Subcutaneous preadipocyte (primary cell): Measurements from ENCODE around the gene KRTAP9-6. TPM values are rescaled to one million over a fixed set of nuclear protein-coding genes. Genes with fewer than 3 reads are reported as not detected.

ENCODE experiments used
- small RNA-seq: library from RNA; depleted of rRNA; stranded (forward); fragments of <200 nt; gene quantifications from one replicate; pipeline ENCODE3, GENCODE V24; 2012
- total RNA-seq: library from RNA; depleted of rRNA; stranded (reverse); fragments of >200 nt; gene quantifications from 2 replicates; pipeline ENCODE4 v1.2.3, GENCODE V29; 2012

Gene KRTAP9-6, protein sequence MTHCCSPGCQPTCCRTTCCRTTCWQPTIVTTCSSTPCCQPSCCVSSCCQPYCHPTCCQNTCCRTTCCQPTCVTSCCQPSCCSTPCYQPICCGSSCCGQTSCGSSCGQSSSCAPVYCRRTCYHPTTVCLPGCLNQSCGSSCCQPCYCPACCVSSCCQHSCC
- total RNA-seq, result not detected in 2 replicates

DNA sequence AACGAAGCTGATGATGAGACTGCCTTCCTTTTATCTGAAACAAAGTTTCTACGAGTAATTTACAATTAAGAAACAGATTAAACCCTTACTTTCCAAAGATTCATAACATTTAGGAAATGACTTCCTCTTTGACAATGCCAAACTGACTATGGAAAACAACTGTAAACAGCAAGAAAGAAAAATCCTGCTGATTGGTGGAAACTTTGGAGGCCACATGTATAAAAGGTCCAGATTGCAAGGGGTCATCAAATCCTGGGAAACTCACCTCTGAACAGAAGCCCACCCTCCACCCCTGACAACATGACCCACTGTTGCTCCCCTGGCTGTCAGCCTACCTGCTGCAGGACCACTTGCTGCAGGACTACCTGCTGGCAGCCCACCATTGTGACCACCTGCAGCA is at the start of gene KRTAP9-6:
TSS of gene KRTAP9-6 (plus strand) at position 301 of the 400 bp plus-strand sequence. CDS start at position 301, 0 bp downstream.

DNA sequence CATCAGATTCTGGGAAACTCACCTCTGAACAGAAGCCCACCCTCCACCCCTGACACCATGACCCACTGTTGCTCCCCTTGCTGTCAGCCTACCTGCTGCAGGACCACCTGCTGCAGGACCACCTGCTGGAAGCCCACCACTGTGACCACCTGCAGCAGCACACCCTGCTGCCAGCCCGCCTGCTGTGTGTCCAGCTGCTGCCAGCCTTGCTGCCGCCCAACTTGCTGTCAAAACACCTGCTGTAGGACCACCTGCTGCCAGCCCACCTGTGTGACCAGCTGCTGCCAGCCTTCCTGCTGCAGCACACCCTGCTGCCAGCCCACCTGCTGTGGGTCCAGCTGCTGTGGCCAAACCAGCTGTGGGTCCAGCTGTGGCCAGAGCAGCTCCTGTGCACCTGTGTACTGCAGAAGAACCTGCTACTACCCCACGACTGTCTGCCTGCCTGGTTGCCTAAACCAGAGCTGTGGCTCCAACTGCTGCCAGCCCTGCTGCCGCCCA is 38.5 kb upstream of the KRTAP9-6 start, which contains the start of gene KRTAP9-2:
TSS of gene KRTAP9-2 (plus strand) at position 51 of the 498 bp plus-strand sequence. CDS start at position 58, 7 bp downstream.

DNA sequence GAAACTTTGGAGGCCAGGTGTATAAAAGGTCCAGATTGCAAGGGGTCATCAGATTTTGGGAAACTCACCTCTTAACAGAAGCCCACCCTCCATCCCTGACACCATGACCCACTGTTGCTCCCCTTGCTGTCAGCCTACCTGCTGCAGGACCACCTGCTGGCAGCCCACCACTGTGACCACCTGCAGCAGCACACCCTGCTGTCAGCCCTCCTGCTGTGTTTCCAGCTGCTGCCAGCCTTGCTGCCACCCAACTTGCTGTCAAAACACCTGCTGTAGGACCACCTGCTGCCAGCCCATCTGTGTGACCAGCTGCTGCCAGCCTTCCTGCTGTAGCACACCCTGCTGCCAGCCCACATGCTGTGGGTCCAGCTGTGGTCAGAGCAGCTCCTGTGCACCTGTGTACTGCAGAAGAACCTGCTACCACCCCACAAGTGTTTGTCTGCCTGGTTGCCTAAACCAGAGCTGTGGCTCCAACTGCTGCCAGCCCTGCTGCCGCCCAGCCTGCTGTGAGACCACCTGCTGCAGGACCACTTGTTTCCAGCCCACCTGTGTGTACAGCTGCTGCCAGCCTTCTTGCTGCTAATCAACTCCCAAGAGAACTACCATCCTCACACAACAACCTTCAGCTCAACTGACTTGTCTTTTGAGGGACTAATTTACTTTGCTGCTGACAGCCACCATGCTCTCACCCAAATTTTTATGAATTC is 32.6 kb upstream of the KRTAP9-6 start, which contains the start of gene KRTAP9-3:
TSS of gene KRTAP9-3 (plus strand) at position 51 of the 707 bp plus-strand sequence. CDS start at position 104, 53 bp downstream.

DNA sequence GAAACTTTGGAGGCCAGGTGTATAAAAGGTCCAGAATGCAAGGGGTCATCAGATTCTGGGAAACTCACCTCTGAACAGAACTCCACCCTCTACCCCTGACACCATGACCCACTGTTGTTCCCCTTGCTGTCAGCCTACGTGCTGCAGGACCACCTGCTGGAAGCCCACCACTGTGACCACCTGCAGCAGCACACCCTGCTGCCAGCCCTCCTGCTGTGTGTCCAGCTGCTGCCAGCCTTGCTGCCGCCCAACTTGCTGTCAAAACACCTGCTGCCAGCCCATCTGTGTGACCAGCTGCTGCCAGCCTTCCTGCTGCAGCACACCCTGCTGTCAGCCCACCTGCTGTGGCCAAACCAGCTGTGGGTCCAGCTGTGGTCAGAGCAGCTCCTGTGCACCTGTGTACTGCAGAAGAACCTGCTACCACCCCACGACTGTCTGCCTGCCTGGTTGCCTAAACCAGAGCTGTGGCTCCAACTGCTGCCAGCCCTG is 27.2 kb upstream of the KRTAP9-6 start, which contains the start of gene KRTAP9-8:
TSS of gene KRTAP9-8 (plus strand) at position 51 of the 489 bp plus-strand sequence. CDS start at position 104, 53 bp downstream.

DNA sequence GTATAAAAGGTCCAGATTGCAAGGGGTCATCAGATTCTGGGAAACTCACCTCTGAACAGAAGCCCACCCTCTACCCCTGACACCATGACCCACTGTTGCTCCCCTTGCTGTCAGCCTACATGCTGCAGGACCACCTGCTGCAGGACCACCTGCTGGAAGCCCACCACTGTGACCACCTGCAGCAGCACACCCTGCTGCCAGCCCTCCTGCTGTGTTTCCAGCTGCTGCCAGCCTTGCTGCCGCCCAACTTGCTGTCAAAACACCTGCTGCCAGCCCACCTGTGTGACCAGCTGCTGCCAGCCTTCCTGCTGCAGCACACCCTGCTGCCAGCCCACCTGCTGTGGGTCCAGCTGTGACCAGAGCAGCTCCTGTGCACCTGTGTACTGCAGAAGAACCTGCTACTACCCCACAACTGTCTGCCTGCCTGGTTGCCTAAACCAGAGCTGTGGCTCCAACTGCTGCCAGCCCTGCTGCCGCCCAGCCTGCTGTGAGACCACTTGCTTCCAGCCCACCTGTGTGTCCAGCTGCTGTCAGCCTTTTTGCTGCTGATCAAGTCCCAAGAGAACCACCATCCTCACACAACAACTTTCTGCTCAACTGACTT is 15.4 kb upstream of the KRTAP9-6 start, which contains the start of gene KRTAP9-4:
TSS of gene KRTAP9-4 (plus strand) at position 51 of the 604 bp plus-strand sequence. CDS start at position 85, 34 bp downstream.

GRCh38 chr17:41255381-41256290 is 9.5 kb upstream of the KRTAP9-6 start, which contains the start of gene KRTAP9-9:
TSS of gene KRTAP9-9 (plus strand) at chr17:41255384.

DNA sequence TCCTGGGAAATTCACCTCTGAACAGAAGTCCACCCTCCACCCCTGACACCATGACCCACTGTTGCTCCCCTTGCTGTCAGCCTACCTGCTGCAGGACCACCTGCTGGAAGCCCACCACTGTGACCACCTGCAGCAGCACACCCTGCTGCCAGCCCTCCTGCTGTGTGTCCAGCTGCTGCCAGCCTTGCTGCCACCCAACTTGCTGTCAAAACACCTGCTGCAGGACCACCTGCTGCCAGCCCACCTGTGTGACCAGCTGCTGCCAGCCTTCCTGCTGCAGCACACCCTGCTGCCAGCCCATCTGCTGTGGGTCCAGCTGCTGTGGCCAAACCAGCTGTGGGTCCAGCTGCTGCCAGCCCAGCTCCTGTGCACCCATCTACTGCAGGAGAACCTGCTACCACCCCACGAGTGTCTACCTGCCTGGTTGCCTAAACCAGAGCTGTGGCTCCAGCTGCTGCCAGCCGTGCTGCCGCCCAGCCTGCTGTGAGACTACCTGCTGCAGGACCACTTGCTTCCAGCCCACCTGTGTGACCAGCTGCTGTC is 10.5 kb downstream of the KRTAP9-6 start, which contains the start of gene KRTAP9-7:
TSS of gene KRTAP9-7 (plus strand) at position 51 of the 543 bp plus-strand sequence. CDS start at position 51, 0 bp downstream.

DNA sequence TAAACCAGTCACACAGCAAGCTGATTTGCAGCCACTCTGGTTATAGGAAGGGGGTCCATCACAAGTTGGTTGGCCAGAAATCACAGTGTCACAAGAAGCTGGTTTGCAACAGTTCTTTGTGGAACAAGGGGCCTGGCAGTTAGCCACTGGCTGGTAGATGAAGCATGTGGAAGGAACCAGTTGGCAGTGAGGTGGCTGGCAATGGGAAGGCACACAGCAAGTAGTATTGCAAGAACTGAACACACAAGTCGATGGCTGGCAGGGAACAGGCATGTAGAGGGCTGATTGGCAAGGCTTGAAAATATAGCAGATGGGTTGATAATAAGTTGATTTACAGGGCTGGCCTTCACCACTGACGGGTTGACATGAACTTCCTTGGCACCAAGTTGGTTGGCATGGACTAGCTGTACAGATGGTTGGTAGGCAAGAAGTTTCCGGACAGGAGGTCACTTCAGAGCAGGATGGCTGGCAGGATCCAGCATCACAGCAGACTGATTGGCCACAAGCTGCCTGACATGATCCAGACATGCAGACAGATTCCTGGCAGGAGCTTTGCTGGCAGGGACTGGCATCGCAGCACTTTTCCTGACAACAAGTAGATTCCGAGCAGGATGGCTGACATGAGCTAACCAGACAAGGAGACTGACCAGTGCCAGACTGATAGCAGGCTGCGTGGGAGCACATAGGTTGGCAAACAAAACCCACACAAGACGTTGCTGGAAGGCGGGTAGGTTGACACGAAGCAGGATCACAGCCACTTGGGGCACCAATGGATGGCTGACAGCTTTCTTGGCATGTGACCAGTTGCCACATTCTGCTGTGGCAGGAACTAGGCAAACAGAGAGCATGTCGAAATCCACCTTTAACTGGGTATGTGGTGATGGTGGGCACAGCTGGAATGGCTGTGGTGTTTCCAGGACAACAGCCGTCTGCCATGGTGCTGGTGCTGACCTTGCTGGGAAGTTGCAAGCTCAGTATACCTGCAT is 37.0 kb downstream of the KRTAP9-6 start, which contains the start of gene KRTAP29-1:
TSS of gene KRTAP29-1 (minus strand) at position 936 of the 986 bp plus-strand sequence. CDS start at position 936, 0 bp downstream.

DNA sequence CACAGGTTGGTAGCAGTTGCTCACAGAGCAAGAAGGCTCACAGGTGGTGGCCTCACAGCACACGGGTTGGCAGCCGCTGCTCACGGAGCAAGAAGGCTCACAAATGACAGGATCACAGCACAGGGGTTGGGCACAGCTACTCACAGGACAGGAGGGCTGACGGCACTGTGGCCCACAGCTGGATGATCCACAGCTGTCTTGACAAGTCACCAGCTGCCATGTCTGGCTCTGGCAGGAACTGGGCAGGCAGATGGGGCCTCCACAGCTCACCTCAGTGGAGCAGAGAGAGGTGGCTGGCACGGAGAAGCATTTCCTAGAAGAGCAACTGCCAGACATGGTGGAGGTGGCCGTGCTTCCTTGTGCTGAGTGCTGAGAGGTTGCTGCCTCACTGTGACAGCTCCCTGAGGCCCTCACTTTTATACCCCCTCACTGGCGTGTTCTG is 43.8 kb downstream of the KRTAP9-6 start, which contains the start of gene KRTAP16-1:
TSS of gene KRTAP16-1 (minus strand) at position 392 of the 442 bp plus-strand sequence. CDS start at position 336, 56 bp downstream.

DNA sequence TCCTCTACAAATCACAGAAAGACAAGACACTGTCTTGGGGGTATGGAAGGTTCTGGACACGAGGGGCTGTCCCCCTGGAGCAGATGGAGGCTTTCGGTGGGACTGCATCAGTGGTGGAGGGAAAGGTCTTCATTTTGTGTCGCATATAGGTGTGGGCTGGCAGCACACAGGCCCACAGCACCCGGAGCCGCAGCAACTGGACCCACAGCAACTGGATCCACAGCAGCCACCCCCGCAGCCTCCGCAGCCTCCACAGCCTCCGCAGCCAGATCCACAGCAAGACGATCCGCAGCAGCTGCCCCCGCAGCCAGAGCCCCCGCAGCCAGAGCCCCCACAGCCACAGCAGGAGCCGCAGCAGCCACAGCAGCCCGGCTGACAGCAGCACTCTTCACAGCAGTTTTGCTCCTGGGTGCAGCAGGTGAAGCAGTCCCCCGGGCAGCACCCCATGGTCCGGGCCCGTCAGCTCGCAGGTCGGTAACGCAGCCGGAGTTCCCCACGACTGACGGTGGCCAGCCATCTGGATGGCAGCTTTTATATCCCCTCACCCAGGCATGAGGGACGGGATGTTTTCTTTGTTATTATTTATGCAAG is 50.1 kb downstream of the KRTAP9-6 start, which contains the start of gene KRTAP17-1:
TSS of gene KRTAP17-1 (minus strand) at position 507 of the 591 bp plus-strand sequence. CDS start at position 447, 60 bp downstream.

Small RNAs within 50 kb of the gene (small RNA-seq; reads per million reads assigned to genes)
- not detected for gene KRTAP9-10P

Other genes starting within 250 kb of the KRTAP9-6 start
- 1.1 and 1.6 TPM in 2 replicates for gene KRTAP1-5, start 238.2 kb upstream of the KRTAP9-6 start, total RNA-seq
- not detected in 2 replicates for gene KRTAP1-4, start 235.2 kb upstream of the KRTAP9-6 start, total RNA-seq
- gene KRTAP1-3, start 230.5 kb upstream of the KRTAP9-6 start, total RNA-seq, result not detected in 2 replicates
- gene KRTAP1-1, start 223.9 kb upstream of the KRTAP9-6 start, total RNA-seq, result not detected in 2 replicates
- gene KRTAP2-1, start 218.1 kb upstream of the KRTAP9-6 start, total RNA-seq, result not detected in 2 replicates
- not detected in 2 replicates for gene KRTAP2-2, start 210.1 kb upstream of the KRTAP9-6 start, total RNA-seq
- not detected in 2 replicates for gene KRTAP2-3, start 205.3 kb upstream of the KRTAP9-6 start, total RNA-seq
- gene KRTAP2-4, start 199.5 kb upstream of the KRTAP9-6 start, total RNA-seq, result not detected in 2 replicates
- not detected in 2 replicates for gene KRTAP4-7, start 181.2 kb upstream of the KRTAP9-6 start, total RNA-seq
- gene KRTAP4-8, start 167.2 kb upstream of the KRTAP9-6 start, total RNA-seq, result not detected in 2 replicates
- not detected in 2 replicates for gene KRTAP4-16, start 163.2 kb upstream of the KRTAP9-6 start, total RNA-seq
- not detected in 2 replicates for gene KRTAP4-9, start 160.0 kb upstream of the KRTAP9-6 start, total RNA-seq
- not detected in 2 replicates for gene KRTAP4-11, start 147.0 kb upstream of the KRTAP9-6 start, total RNA-seq
- not detected in 2 replicates for gene KRTAP4-12, start 141.2 kb upstream of the KRTAP9-6 start, total RNA-seq
- gene KRTAP4-6, start 124.8 kb upstream of the KRTAP9-6 start, total RNA-seq, result not detected in 2 replicates
- gene KRTAP4-5, start 115.6 kb upstream of the KRTAP9-6 start, total RNA-seq, result not detected in 2 replicates
- gene KRTAP4-4, start 104.6 kb upstream of the KRTAP9-6 start, total RNA-seq, result not detected in 2 replicates
- gene KRTAP4-3, start 97.2 kb upstream of the KRTAP9-6 start, total RNA-seq, result not detected in 2 replicates
- not detected in 2 replicates for gene KRTAP4-2, start 87.2 kb upstream of the KRTAP9-6 start, total RNA-seq
- not detected in 2 replicates for gene KRTAP4-1, start 80.5 kb upstream of the KRTAP9-6 start, total RNA-seq
- not detected in 2 replicates for gene KRTAP9-1, start 75.5 kb upstream of the KRTAP9-6 start, total RNA-seq
- not detected in 2 replicates for gene KRTAP9-2, start 38.7 kb upstream of the KRTAP9-6 start, total RNA-seq
- not detected in 2 replicates for gene KRTAP9-3, start 32.9 kb upstream of the KRTAP9-6 start, total RNA-seq
- not detected in 2 replicates for gene KRTAP9-8, start 27.4 kb upstream of the KRTAP9-6 start, total RNA-seq
- not detected in 2 replicates for gene KRTAP9-4, start 15.7 kb upstream of the KRTAP9-6 start, total RNA-seq
- gene KRTAP9-9, start 10.0 kb upstream of the KRTAP9-6 start, total RNA-seq, result not detected in 2 replicates
- not detected in 2 replicates for gene KRTAP9-7, start 10.3 kb downstream of the KRTAP9-6 start, total RNA-seq
- gene KRTAP29-1, start 37.5 kb downstream of the KRTAP9-6 start, total RNA-seq, result not detected in 2 replicates
- gene KRTAP16-1, start 43.9 kb downstream of the KRTAP9-6 start, total RNA-seq, result not detected in 2 replicates
- not detected in 2 replicates for gene KRTAP17-1, start 50.3 kb downstream of the KRTAP9-6 start, total RNA-seq
- not detected in 2 replicates for gene KRT33A, start 85.5 kb downstream of the KRTAP9-6 start, total RNA-seq
- gene KRT33B, start 104.4 kb downstream of the KRTAP9-6 start, total RNA-seq, result not detected in 2 replicates
- gene KRT34, start 116.9 kb downstream of the KRTAP9-6 start, total RNA-seq, result 0.37 and 0.59 TPM in 2 replicates
- not detected in 2 replicates for gene KRT31, start 132.2 kb downstream of the KRTAP9-6 start, total RNA-seq
- not detected in 2 replicates for gene KRT37, start 159.2 kb downstream of the KRTAP9-6 start, total RNA-seq
- not detected in 2 replicates for gene KRT38, start 175.6 kb downstream of the KRTAP9-6 start, total RNA-seq
- gene KRT32, start 202.0 kb downstream of the KRTAP9-6 start, total RNA-seq, result not detected in 2 replicates
- not detected in 2 replicates for gene KRT35, start 215.8 kb downstream of the KRTAP9-6 start, total RNA-seq
- not detected in 2 replicates for gene KRT36, start 224.5 kb downstream of the KRTAP9-6 start, total RNA-seq
- gene KRT13, start 240.2 kb downstream of the KRTAP9-6 start, total RNA-seq, result not detected in 2 replicates